Peyer's patch (tissue), 4 donors: ENCODE measurements around the gene PRTN3.

Experiments
- CTCF ChIP-seq, 6 experiments: fragments of 450-650 bp in 4 of 6; fragments of 200-600 bp in 2 of 6; sonication (generic) in 1 of 6; IDR thresholded peaks; one replicate each; pipeline ENCODE4 v1.5.1; 2017 to 2019; ENCODE audit warnings: antibody characterized with exemption in 6 of 6, mild to moderate bottlenecking in 3 of 6, moderate library complexity in 1 of 6
- POLR2A ChIP-seq, 2 donors: fragments of 450-650 bp; IDR thresholded peaks; one replicate each; pipeline ENCODE4 v1.5.1; 2017; ENCODE audit warnings: antibody characterized with exemption in 2 of 2, mild to moderate bottlenecking in 2 of 2, moderate library complexity in 2 of 2

GRCh38 chr19:869245-870177, 28.7 kb downstream of the PRTN3 start:
- TF ChIP-seq CTCF (IDR thresholded peaks at IDR 0.05), result no peak
- no peak for TF ChIP-seq POLR2A (IDR thresholded peaks at IDR 0.05)
